Mesodermal cell (in vitro differentiated cells): ENCODE results near the gene SLC2A9.

Experiments used
- H3K27ac ChIP-seq: 2 replicates; pipeline ENCODE4 v1.7.0; 2013; ENCODE audit warnings: mild to moderate bottlenecking, low read depth, low read length, moderate library complexity; ENCODE audit not compliant: severe bottlenecking
- H3K36me3 ChIP-seq: 2 replicates; pipeline ENCODE4 v1.7.1; 2013; ENCODE audit warnings: mild to moderate bottlenecking, low read length, moderate library complexity; ENCODE audit not compliant: control insufficient read depth, insufficient read depth
- H3K4me1 ChIP-seq: one replicate; pipeline ENCODE4 v1.7.1; 2013; ENCODE audit warnings: mild to moderate bottlenecking, low read length; ENCODE audit not compliant: insufficient read depth, control insufficient read depth, poor library complexity, severe bottlenecking
- H3K4me3 ChIP-seq: 2 replicates; pipeline ENCODE4 v1.7.0; 2013; ENCODE audit warnings: low read length, control low read depth, mild to moderate bottlenecking; ENCODE audit not compliant: insufficient read depth, poor library complexity, severe bottlenecking; ENCODE audit errors: extremely low read depth
- H3K9me3 ChIP-seq: 2 replicates; pipeline ENCODE4 v1.7.1; 2013; ENCODE audit warnings: mild to moderate bottlenecking, low read length, moderate library complexity; ENCODE audit not compliant: control insufficient read depth
- WGBS, 2 experiments: methylation state at CpG; one replicate each; pipeline ENCODE4 v1.1.5; 2013; ENCODE audit warnings: missing lambda C conversion rate in 2 of 2; ENCODE audit not compliant: insufficient coverage in 2 of 2; 5-methylcytosine and 5-hydroxymethylcytosine counted together

The SLC2A9 gene

DNA sequence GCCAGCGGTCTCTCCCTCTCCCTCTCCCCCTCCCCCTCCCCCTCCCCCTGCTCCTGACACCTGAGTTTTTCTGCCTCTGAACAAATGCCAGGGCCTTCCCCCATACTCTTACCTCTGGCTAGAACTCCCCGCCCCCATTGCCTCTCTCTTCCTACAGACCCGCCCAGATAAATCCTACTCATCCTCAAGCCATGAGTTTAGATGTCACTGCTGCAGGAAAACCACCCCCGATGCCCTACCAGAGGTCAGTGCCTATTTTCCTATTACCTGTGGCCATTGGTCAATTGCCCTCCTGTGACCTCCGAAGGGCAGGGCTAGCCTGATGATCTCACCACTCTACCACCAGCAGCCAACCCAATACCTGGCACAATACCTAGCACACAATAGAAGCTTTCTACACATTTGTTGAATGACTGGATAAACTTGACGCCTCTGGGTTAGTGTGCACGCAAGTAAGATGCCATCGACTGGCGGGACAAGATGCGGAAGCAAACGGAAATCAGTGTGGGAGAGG, 43.7 kb downstream of the SLC2A9 start:
- Histone ChIP-seq H3K27ac (no peak overlapping the region), H3K36me3 (no peaks in the 10 kb centered on the region), H3K4me3 (no peak overlapping the region), H3K4me1 (no peaks in the 10 kb centered on the region), H3K9me3 (no peaks in the 10 kb centered on the region)
- 79 to 80% methylated on average over 9 to 11 of the region's 11 CpGs for WGBS, 2 experiments

DNA sequence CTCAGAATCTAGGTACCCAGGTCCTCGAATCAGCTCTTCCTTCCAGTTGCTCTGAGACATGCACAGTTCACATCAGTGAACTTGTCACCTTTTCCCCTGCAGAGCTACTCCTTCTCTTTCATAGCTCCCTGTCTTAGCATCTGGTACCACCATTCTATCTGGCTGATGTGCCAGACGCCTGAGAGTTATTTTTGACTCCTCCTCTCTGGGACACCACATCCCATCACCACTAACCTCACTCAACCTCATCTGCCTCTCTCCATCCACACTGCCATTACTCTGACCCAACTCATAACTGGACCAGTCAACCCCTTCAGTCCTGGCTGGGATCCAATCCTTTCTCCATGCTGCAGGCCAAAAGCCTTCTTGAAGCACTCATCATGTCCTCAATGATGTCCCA, 44.5 kb downstream of the SLC2A9 start:
- Histone ChIP-seq H3K9me3 (no peaks in the 10 kb centered on the region), H3K36me3 (no peaks in the 10 kb centered on the region), H3K27ac (no peak overlapping the region), H3K4me3 (no peak overlapping the region), H3K4me1 (no peaks in the 10 kb centered on the region)
- WGBS, 2 experiments = 68 to 75% methylated on average over 1 to 2 of the region's 2 CpGs

DNA sequence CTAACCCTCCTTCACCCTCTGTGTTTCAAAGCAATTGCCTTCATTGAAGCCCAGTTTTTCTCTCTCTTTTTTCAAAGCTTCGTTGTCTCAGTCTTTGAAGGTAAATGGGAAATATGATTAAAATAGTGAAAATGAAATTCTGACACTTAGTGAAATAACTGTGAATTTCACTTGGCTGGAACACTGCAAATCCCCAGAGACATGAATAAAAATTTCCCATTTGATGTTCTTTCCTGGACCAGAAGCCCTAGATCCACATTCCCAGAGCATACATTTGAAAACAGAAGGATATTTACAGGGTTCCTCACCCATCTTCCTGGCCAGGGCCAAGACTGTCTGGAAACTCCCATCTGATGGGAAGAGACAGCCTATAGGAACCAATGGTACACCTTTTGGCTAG, 45.0 kb downstream of the SLC2A9 start:
- Histone ChIP-seq H3K4me1 (no peaks in the 10 kb centered on the region), H3K4me3 (no peak overlapping the region), H3K27ac (no peak overlapping the region), H3K36me3 (no peaks in the 10 kb centered on the region), H3K9me3 (no peaks in the 10 kb centered on the region)
- no CpG with 5 or more reads among the region's 1 CpG for WGBS, 2 experiments

DNA sequence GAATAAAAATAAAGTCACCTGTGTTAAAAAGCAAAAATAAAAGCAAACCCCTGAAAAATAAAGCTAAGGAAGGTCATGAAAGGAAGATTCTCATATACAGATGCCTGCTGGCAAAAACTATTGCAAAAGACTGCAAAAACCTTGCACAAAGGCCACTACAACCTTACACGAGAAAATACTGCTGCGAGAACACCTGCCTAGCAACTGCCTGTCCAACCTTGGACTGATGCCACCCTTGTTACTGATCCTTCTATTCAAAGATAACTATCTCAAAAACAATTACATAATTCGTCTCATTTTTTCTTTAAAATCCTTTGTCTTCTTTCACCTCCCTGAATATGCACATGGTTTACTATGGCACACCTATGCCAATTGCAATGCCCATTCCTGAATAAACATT, 49.6 kb downstream of the SLC2A9 start:
- H3K9me3 ChIP-seq = peaks cover 7% of the 10 kb centered on the region

DNA sequence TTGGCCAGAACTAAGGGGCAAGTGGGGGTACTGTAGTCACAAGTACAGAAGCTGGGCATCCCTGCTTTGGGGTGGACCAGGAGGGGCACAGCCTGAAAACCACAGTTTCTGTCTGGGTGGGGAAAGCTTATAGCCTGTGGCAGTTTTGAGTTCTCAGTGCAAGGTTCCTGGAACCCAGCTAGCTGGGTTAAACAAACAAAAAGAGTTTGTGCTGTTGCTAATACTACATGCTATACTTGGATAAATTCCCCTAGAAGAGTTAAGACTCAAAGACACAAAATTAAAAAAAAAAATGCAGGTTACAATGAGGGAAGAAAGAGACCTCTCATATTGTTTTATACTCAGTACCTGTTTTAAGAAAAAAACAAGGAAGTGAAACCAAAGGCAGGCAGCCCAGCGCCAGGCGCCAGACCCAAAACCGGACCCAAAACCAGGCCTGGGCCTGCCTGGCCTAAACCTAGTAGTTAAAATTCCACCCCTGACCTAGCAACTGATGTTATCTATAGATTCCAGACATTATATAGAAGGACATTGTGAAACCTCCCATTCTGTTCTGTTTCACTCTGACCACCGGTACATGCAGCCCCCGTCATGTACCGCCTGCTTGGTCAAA, 50.8 kb downstream of the SLC2A9 start:
- Histone ChIP-seq H3K4me3 (no peak overlapping the region), H3K4me1 (no peaks in the 10 kb centered on the region), H3K27ac (no peak overlapping the region), H3K36me3 (no peaks in the 10 kb centered on the region), H3K9me3 (peaks cover 7% of the 10 kb centered on the region)
- 82 to 100% methylated on average over 3 to 4 of the region's 6 CpGs for WGBS, 2 experiments

More for the DNA sequence above, 49.6 kb downstream of the SLC2A9 start:
- Histone ChIP-seq H3K4me3 (no peak overlapping the region), H3K4me1 (no peaks in the 10 kb centered on the region), H3K27ac (no peak overlapping the region), H3K36me3 (no peaks in the 10 kb centered on the region)
- WGBS, 2 experiments = 68 to 85% methylated on average over 3 of the region's 3 CpGs

DNA sequence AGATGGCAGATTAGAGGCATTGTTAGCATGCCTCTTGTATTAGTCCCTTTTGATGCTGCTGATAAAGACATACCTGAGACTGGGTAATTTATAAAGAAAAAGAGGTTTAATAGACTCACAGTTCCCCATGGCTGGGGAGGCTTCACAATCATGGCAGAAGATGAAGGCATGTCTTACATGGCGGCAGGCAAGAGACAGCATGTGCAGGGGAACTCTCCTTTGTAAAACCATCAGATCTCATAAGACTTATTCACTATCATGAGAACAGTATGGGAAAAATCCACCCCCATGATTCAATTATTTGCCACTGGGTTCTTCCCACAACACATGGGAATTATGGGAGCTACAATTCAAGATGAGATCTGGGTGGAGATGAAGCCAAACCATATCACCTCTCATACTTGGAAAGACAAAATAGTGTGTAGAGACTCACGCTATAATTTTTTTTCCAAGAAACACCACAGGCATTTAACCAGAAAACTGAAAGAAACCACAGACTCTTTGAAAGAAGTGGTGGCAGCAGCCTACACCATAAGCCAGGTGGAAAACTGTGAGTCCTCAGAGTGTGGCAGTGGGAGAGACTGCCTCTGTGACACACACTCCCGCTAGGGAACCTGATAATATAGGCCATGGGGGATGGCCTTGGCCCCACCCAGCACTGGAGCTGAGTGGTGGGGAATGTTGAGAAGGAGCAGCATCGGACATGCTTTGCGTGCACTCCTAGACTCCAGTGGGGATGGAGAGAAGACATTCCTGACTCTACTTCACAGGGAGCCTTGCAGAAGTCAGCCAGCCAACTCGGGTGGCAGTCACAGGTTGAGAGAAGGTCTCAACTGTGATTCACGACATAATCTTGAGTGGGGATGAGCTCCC, 51.5 kb downstream of the SLC2A9 start:
- Histone ChIP-seq H3K27ac (no peak overlapping the region), H3K4me3 (no peak overlapping the region), H3K36me3 (no peaks in the 10 kb centered on the region), H3K9me3 (peaks cover 7% of the 10 kb centered on the region), H3K4me1 (no peaks in the 10 kb centered on the region)
- 85 to 88% methylated on average over 6 to 7 of the region's 7 CpGs for WGBS, 2 experiments

DNA sequence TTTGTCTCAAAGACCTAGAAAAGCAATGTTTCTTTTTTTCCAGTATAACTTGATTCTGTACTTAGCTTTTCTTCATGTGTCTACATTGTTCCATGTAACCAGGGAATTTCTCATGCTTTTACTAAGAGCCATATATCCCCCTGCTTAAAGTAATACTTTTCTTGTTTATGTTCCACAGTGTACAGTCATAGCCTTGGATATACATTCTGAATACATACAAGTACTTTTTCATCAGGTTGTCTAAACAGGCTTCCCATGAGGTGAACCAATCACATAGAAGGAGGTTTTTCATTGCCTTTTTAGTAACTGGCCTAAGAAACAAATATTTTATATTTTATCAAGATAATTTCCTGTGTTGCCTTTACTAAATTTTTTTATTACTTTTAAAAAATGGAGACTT, 52.8 kb downstream of the SLC2A9 start:
- Histone ChIP-seq H3K27ac (no peak overlapping the region), H3K36me3 (no peaks in the 10 kb centered on the region), H3K9me3 (peaks cover 7% of the 10 kb centered on the region), H3K4me3 (no peak overlapping the region), H3K4me1 (no peaks in the 10 kb centered on the region)

DNA sequence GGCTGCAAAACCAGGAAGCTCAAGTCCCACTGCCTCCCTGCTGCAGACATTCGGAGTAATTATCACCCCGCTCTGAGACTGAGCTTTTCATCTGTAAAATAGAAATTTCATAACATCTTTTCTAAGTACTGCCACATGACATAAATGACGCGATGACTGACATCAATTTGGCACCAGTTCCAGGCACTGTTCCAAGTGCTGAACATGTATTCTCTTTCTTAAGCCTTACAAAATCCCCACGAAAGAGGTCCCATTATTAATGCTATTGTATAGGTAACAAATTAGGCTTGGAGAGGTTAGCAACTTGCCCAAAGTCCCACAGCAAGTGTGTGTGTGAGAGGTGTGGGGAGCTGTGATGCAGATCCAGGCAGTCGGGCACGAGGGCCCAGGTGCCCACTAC, 56.4 kb downstream of the SLC2A9 start:
- no peaks in the 10 kb centered on the region for H3K4me1 ChIP-seq
- H3K36me3 ChIP-seq = no peaks in the 10 kb centered on the region
- no peak overlapping the region for H3K4me3 ChIP-seq
- peaks cover 3% of the 10 kb centered on the region for H3K9me3 ChIP-seq
- WGBS, 2 experiments = 97 to 100% methylated on average over 3 to 4 of the region's 7 CpGs
- H3K27ac ChIP-seq = no peak overlapping the region

DNA sequence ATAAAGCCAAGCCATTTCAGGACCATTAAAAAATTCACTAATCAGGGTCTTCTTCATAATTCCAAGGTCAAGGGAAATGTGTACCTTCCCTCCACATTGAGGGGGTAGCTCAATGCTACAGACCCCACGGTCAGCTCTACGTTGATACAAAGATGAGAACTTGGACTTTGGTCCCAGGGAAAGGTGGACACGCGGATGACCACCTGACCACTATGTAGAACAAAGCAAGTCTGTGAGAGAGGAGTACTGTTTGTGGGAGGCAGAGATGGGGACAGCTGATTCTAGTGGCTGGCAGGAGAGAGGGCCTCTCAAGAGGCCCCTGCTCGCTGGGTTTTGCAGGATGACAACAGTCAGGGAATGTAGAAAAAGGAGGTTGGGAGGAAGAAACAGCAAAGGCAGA, 58.0 kb downstream of the SLC2A9 start:
- Histone ChIP-seq H3K36me3 (no peaks in the 10 kb centered on the region), H3K9me3 (no peaks in the 10 kb centered on the region), H3K4me1 (no peaks in the 10 kb centered on the region), H3K4me3 (no peak overlapping the region), H3K27ac (no peak overlapping the region)
- 83 to 93% methylated on average over 1 to 5 of the region's 5 CpGs for WGBS, 2 experiments

DNA sequence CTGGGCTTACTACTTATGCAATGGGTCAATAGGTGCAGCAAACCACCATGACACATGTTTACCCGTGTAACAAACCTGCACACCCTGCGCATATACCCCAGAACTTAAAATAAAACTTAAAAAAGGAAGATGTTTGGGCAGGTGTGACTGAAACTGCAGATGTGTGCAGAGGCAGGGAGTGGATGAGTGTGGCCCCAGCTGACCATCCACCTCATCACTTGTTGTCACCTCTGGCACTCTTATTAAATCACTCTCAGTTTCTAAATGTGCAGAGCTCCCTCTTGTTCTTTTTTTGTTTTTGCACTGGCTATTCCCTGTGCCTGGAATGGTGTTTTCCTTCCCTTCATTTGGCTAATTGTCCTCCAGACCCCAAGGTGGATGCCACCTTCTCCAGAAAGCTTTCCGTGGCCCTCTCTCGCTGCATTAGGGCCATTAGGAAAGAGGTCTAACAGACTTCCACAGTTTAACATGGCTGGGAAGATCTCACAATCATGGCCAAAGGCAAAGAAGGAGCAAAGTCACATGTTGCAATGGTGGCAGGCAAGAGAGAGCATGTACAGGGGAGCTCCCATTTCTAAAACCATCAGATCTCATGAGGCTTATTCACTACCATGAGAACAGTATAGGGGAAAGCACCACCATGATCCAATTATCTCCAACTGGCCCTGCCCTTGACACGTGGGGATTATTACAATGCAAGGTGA, 58.5 kb downstream of the SLC2A9 start:
- Histone ChIP-seq H3K4me1 (no peaks in the 10 kb centered on the region), H3K36me3 (no peaks in the 10 kb centered on the region), H3K27ac (no peak overlapping the region), H3K4me3 (no peak overlapping the region), H3K9me3 (no peaks in the 10 kb centered on the region)
- WGBS, 2 experiments = 100% methylated on average over 2 of the region's 5 CpGs; no CpG with 5 or more reads in 1 of the 2 experiments
